MCF 10A (cell line): Measurements from ENCODE around the gene ZBTB37. TPM values are rescaled to one million over a fixed set of nuclear protein-coding genes. Genes with fewer than 3 reads are reported as not detected.

Source experiments
- BruUV-seq: library from RNA; stranded (reverse); fragments of 400-500 nt; replicated peaks from 2 replicates; lab custom pipeline; 2021; lab: Mats Ljungman, UMichigan
- CTCF ChIA-PET: fragments of 300-600 bp; sonication (Branson Sonifier 250); formaldehyde crosslinking; extraction: SDS; loops from one replicate; lab custom pipeline; 2021; ENCODE audit warnings: antibody characterized with exemption, inconsistent platforms; lab: Yijun Ruan, JAX
- POLR2A ChIA-PET: fragments of 300-600, 350-650 bp; sonication (Branson Sonifier 250); formaldehyde crosslinking; extraction: SDS; loops from one replicate; lab custom pipeline; 2020; ENCODE audit warnings: antibody characterized with exemption, inconsistent platforms; lab: Yijun Ruan, JAX
- DNase-seq: peaks from one replicate; pipeline ENCODE4 v3.0.0-alpha.2; 2018; ENCODE audit not compliant: unreplicated experiment
- H3K27ac Mint-ChIP-seq: one replicate; pipeline ENCODE4 v1.8.0; 2022; ENCODE audit warnings: mild to moderate bottlenecking, low read depth, mixed read lengths; ENCODE audit not compliant: unreplicated experiment
- H3K27me3 Mint-ChIP-seq: one replicate; pipeline ENCODE4 v1.8.0; 2022; ENCODE audit warnings: mixed read lengths; ENCODE audit not compliant: insufficient read depth, unreplicated experiment
- H3K36me3 Mint-ChIP-seq: one replicate; pipeline ENCODE4 v1.8.0; 2022; ENCODE audit warnings: mild to moderate bottlenecking, moderate library complexity, mixed read lengths; ENCODE audit not compliant: insufficient read depth, unreplicated experiment
- H3K4me1 Mint-ChIP-seq: one replicate; pipeline ENCODE4 v1.8.0; 2022; ENCODE audit warnings: mixed read lengths; ENCODE audit not compliant: insufficient read depth, unreplicated experiment
- H3K4me3 Mint-ChIP-seq: one replicate; pipeline ENCODE4 v1.8.0; 2022; ENCODE audit warnings: mild to moderate bottlenecking, moderate library complexity, mixed read lengths; ENCODE audit not compliant: unreplicated experiment
- H3K9me3 Mint-ChIP-seq: one replicate; pipeline ENCODE4 v1.8.0; 2022; ENCODE audit warnings: mixed read lengths; ENCODE audit not compliant: unreplicated experiment
- CTCF ChIP-seq: fragments of 200-600 bp; IDR thresholded peaks from one replicate; pipeline ENCODE4 v1.8.0; 2022; ENCODE audit warnings: antibody characterized with exemption, mild to moderate bottlenecking; ENCODE audit not compliant: unreplicated experiment
- intact Hi-C: fragments of 100-400 bp; cut with micrococcal nuclease; formaldehyde crosslinking; loops from 2 replicates; pipeline ENCODE4 v1.14.1; 2022
- total RNA-seq: library from RNA; stranded (reverse); gene quantifications from 2 replicates; pipeline ENCODE4 v1.2.3, GENCODE V29; 2022

The ZBTB37 gene
- total RNA-seq, 1 experiment from 2014 or later = 12.8 TPM

- no peaks in the 10 kb centered on the region for H3K36me3 Mint-ChIP-seq
- intact Hi-C loops = no loop called here
- POLR2A ChIA-PET = no interaction called here
- no TSS peak for BruUV-seq
- no peaks in the 10 kb centered on the region for H3K4me1 Mint-ChIP-seq
- DNase-seq = no peak
- TF ChIP-seq CTCF = no peak
- H3K27me3 Mint-ChIP-seq = no peaks in the 10 kb centered on the region
- H3K4me3 Mint-ChIP-seq = no peak overlapping the region
- H3K27ac Mint-ChIP-seq = no peak overlapping the region
- CTCF ChIA-PET = interaction anchor here (0.6 to 0.7 kb wide), 3 partner anchors 20 to 315 kb away, joined by 3 to 4 read pairs (median 3); no protein-coding TSS in a partner anchor
- no peaks in the 10 kb centered on the region for H3K9me3 Mint-ChIP-seq
These were observed 44.9 kb downstream of the ZBTB37 start for GRCh38 chr1:173913111-173913510.

- no peak overlapping the region for H3K27ac Mint-ChIP-seq
- H3K27me3 Mint-ChIP-seq = no peaks in the 10 kb centered on the region
- no peaks in the 10 kb centered on the region for H3K36me3 Mint-ChIP-seq
- no peaks in the 10 kb centered on the region for H3K9me3 Mint-ChIP-seq
- no TSS peak for BruUV-seq
- intact Hi-C loops = no loop called here
- no peak overlapping the region for H3K4me3 Mint-ChIP-seq
- DNase-seq = peak; percentile 79
- no peaks in the 10 kb centered on the region for H3K4me1 Mint-ChIP-seq
- ChIA-PET CTCF (interaction anchor here (0.6 to 1.6 kb wide), 8 partner anchors 12 to 494 kb away, joined by 3 to 5 read pairs (median 4); no protein-coding TSS in a partner anchor), POLR2A (interaction anchor here (1.7 kb wide), 1 partner anchor 45 kb away, joined by 3 read pairs; no protein-coding TSS in a partner anchor)
- peak; percentile 78 for TF ChIP-seq CTCF
These were observed 46.2 kb downstream of the ZBTB37 start for GRCh38 chr1:173914366-173914871.

- H3K36me3 Mint-ChIP-seq = no peaks in the 10 kb centered on the region
- intact Hi-C loops = no loop called here
- ChIA-PET CTCF (interaction anchor here (0.5 to 1.6 kb wide), 10 partner anchors 10 to 1085 kb away, joined by 3 to 5 read pairs (median 4); no protein-coding TSS in a partner anchor), POLR2A (interaction anchor here (0.7 to 1.2 kb wide), 2 partner anchors 76 to 107 kb away, joined by 3 to 5 read pairs; no protein-coding TSS in a partner anchor)
- H3K9me3 Mint-ChIP-seq = no peaks in the 10 kb centered on the region
- no peak overlapping the region for H3K4me3 Mint-ChIP-seq
- DNase-seq = no peak
- BruUV-seq = no TSS peak
- no peaks in the 10 kb centered on the region for H3K4me1 Mint-ChIP-seq
- TF ChIP-seq CTCF = no peak
- no peaks in the 10 kb centered on the region for H3K27me3 Mint-ChIP-seq
- no peak overlapping the region for H3K27ac Mint-ChIP-seq
These were observed 47.4 kb downstream of the ZBTB37 start for GRCh38 chr1:173915596-173915995.

GRCh38 chr1:173916667-173917066 is 48.5 kb downstream of the ZBTB37 start:
- H3K4me1 Mint-ChIP-seq = no peaks in the 10 kb centered on the region
- ChIA-PET POLR2A (interaction anchor here (0.7 to 1.5 kb wide), 3 partner anchors 9 to 75 kb away, joined by 3 to 4 read pairs (median 3); partner anchors contain the start of genes GAS5 and ZBTB37), CTCF (interaction anchor here (0.5 kb wide), 1 partner anchor 431 kb away, joined by 3 read pairs; no protein-coding TSS in a partner anchor)
- intact Hi-C loops = no loop called here
- DNase-seq = no peak
- H3K27ac Mint-ChIP-seq = no peak overlapping the region
- no peaks in the 10 kb centered on the region for H3K36me3 Mint-ChIP-seq
- H3K27me3 Mint-ChIP-seq = no peaks in the 10 kb centered on the region
- no TSS peak for BruUV-seq
- no peak for TF ChIP-seq CTCF
- no peaks in the 10 kb centered on the region for H3K9me3 Mint-ChIP-seq
- H3K4me3 Mint-ChIP-seq = no peak overlapping the region
